Fibroblast of peridontal ligament (primary cell): ENCODE data around the gene TMEM132E.

Experiments
- DNase-seq: peaks from one replicate; pipeline ENCODE4 v3.0.0-alpha.2; 2010; ENCODE audit errors: extremely low read depth

TMEM132E gene

DNA sequence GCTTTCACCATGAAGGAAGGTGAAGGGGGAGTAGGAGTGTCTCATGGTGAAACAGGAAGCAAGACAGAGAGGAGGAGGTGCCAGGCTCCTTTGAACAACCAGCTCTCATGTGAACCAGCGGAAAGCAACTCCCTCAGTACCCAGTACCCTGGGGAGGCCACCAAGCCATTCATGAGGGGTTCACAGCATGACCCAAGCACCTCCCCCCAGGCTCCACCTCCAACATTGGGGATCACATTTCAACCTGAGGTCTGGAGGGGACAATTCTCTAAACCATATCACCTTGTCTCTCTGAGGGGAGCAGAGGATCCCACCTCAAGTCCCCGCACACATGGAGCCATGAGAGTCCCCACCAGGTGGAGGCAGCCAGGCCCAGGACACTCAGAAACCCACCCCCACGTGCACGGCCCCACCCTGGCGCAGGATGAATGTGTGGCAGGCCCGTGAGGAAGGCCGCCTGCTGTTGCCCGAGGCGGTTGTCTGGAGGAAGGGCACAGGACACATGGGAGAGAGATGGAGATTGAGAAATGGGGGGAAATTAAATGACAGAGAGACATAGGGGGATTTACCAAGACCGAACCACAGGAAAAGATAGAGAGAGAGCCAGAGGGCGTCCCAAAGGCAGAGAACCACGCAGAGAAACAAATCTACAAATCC, 85.9 kb downstream of the TMEM132E start:
- no peak for DNase-seq

DNA sequence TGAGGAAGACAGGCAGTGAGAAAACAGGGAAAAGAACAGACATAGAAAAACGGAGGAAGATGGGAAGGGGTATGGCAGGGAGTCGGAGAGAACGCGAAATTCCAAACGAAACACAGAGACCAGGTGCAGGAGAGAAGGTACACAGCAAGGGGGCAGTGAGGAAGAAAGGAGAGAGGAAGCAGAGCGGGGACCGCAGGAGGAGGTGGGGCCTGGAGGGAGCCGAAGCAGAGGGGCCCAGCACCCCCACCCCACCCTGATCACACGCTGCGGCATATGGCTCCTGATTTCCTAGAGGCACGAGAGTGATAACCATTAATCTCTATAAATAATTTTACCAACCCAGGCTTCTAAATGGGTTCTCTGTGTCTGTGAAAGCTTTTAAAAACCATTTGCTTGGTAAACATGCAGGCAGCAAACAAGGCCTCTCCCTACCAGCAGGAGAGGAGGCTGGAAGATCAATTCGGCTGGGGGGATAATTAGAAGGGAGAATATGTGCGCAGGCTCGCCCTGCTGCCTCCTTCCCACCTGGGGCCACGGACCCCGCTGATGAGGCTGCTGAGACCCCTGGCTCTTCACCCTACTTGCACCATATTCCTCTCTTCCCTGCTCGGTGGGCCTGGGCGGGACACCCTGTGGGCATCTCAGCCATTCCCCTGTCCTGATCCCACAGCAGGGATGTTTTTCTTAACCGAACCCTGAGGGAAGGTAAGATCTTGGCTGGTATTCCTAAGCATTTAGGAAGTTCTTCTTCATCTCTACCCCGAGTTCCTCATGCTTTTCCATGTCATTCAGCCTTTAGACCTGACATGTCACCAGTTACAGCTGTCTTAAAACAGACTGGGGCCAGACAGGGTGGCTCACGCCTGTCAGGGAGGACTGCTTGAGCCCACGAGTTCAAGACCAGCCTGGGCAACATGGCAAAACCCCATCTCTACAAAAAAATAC, 86.7 kb downstream of the TMEM132E start:
- no peak for DNase-seq

DNA sequence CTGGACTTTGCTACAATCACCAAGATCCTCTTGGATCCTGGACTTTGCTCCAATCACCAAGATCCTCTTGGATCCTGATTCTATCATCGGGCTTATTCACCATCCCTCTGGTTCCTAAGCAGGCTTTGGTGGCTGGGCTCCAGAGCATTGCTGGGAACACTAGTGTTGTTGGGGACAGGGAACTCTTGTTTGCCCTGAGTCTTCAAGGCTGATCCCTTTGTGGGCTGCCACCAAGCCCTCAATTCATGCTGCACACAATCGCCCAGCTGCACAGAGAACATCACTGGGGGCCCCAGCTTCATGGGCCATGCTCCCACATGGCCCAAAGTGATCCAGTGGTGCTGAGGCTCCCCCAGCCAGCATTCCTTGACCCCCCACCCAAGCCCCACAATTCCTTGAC, 88.3 kb downstream of the TMEM132E start:
- DNase-seq = no peak

DNA sequence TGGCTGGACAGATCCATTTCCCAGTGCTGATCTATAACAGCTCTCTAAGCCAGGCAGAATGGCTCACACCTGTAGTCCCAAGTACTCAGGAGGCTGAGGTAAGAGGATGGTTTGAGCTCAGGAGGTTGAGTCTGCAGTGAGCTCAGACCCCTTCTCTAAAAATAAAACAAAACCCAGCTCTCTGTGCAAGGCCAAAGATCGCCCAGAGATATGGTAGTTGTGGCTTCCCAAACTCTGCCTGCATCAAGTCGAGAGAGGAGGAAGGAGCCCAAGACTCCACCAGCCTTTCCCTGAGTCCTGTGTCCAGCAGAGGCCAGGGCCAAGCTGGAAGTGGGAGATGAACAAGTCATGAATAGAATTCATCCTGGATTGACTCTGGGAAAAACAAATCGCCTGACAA, 88.8 kb downstream of the TMEM132E start:
- no peak for DNase-seq

DNA sequence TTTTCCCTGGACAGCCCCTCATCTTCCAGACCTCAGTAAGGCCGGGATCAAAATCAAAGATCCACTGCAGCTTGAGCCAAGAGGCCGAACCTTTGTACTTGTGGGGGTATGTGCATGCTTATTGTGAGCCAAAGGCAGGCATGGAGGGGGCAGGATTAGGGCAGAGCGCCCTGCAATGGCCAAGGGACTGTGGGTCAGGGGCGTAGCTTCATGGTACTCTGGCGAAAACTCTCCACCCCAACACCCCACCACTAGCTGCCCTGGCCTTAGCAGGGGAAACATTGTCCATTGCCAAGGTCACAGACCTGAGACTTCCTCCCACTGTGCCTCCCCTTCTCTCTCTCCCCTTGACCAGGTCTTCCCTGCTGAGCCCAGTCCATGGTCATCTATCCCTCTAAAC, 90.1 kb downstream of the TMEM132E start:
- DNase-seq = no peak

DNA sequence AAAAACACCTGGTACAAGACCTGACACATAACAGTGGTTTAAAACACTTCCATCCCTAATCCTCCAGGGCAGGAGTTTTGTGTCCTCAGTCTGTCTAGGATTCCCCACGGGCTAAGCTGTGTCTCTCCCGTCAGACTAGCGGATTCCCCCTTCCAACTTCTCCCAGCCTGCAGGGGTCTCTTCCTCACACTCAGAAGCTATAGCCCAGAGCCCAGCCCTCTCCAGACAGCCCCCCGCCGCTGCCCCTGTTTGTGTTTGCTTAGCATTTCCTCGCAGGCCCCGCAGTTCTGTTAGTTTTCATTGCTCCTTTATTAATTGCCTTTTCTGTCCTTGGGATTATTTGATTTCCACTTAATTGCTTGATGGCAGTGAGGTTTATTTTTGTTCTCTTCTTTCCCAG, 91.2 kb downstream of the TMEM132E start:
- no peak for DNase-seq

DNA sequence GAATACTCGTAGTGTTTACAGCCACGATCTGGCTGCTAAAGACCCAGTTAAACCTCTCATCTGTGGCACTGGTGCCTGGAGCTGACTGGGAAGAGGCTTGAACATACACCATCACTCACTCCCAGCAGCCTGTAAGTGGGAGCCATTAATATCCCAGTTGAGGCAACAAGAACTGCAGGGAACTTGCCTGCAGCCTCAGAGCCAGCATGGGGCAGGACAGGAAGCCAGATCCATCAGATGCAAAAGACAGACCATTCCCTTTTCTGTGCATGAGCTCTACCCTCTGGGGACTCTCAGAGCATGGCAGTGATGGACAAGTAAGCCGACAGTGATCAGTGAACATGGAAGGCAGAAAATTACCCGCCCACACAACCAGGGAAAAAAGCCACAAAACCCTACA, 91.8 kb downstream of the TMEM132E start:
- DNase-seq = no peak

DNA sequence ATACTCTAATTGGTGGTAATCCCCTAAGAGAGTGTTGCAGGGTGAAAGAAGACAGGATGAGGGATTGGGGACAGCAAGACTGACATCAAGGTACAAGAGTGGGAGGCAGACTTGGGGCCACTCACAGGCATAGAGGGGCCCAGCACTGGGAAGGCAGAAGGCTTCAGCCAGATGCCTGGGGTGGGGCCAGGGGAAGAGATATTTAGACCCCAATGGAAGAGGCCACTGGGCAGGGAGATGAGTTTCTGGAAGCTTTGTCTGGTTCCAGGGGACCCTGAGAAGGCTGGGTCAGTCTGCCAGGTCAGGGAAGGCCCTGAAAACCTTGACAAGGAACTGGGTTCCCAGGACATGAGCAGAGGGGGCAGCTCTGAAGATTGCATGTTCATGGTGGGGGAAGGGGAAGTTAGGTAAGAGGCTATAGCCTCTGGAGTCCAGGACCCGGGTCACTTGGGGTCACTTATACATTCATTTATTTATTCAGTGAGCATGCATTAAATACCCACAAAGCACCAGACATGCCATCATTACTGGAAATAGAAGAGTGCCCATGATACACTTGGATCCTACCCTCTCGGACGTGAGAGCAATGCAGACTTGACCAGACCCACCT, 92.9 kb downstream of the TMEM132E start:
- DNase-seq = no peak

DNA sequence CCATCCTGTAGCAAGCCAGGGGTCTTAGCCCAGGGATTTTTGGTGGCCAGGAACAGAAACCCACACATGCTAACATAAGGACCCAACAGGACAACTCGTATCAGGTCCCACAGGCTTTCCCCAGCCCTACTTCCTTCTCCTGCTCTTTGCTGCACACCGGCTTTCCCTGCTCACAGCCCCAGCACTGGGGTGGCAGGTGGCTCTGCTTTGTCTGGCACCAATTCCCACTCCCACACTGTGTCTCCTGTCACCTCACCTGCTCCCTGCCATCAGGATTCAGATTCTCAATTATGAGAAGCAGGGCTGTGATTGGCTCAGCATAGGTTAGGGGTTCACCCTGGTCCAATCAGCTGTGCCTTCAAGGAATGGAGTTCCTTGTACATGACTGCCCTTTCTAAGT, 94.1 kb downstream of the TMEM132E start:
- no peak for DNase-seq

DNA sequence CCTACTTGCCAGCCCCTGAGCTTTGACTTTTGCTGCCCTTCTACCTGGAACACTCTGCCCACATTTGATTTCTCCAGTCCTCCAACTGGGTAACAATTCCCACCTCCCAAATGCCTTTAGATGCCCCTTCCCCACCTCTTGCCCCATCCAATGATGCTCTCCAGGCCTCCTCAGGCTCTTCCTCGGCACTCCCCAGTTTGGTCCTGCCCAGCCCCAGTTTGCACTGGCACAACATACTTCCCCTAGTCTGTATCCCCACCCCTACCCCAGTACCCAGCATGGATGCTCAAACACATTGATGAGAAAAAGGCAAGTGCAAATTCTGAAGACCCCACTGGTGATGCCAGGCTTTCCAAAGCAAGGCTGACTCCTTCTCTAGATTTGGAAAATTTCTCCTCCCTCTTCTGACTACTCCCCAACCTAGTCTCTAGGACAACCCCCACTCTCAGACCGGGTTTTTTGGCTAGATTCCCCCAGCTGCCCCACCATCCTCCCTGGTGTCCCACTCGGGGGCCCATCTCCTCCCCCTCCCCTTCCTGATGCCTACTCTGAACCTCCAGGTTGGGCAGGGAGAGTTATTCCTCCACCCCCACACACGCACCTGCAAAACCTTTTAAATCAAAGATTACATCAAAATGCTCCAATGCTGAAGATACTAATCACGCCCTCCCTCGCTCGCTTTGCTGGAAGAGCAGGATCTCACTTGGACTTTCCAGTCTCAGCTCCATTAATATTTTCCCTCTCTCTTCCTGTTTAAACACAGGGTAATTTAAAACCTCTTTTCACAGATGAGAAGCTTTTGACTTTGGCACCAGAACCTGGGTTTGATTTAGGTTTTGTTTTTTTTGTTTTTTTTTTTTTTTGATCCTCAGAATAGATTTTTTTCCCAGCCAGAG, 94.9 kb downstream of the TMEM132E start:
- DNase-seq = no peak

DNA sequence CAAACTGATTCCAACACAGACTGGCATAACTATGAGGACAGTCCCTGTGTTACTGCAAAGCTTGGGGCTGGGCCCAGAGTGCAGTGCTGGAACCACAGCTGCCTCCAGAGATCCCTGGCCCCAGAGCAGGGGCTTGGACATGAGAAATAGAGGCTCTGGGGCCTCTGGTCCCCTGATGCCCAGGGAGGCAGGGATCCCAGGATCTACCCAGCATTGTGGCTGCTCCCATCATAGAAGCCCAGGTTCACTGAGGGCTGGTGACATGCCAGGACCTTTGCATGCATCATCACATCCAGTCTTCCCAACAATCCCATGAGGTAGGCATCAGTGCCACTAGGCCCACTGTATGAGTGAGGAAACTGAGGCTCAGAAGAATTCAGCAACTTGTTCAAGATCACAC, 95.8 kb downstream of the TMEM132E start:
- no peak for DNase-seq

DNA sequence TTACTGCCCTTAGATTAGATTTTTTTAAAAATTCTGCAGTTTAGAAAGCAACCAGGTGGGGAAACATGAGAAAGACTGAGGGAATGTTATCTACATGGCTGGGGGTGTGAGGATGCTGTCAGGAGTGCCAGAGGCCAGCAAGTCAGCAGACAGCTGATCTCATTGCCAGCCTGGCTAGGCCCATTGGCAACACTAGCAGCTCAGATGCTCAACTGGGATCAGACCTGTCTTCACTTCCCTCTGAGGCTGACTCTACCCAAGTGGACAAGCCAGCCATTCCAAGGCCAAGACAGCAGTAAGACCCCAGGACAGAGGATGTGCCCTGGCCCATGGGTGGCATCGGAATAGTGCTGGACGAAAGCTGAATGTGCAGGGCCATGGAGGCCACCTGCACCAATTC, 96.2 kb downstream of the TMEM132E start:
- DNase-seq = no peak

DNA sequence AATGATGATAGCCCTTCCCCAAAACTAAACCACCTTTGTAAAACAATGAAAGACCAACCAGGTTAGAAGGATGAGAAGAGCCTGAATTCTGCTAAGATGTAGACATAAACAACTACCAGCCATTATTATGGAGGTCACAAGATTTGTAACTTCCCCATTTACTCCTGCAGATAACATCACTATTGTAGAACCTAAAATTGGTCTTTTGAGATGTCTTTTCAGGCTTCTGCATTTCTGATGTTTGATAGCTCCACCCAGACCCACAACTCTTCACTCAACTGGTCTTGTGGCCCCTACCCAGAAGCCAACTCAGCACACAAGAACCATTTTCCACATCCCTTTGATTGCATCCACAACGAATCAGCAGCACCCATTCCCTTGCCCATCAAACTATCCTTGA, 100.8 kb downstream of the TMEM132E start:
- no peak for DNase-seq

DNA sequence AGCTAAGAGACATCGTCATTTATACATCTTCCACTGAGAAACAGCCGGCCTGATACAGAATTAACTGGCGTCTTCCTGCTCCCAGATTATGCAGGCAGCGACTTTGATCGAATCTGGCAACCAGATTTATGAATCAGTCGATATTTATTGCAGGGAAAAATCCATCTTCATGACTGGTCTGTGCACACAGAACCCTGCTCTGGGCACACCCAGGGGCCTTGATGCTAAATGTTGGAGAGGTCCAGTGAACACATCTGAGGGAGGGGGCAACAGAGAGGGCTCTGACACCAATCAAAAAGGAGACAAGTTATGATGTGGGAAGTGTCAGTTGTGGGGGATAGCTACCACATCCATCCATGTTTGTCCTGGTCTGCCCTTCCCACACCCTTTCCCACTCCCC, 102.9 kb downstream of the TMEM132E start:
- no peak for DNase-seq

DNA sequence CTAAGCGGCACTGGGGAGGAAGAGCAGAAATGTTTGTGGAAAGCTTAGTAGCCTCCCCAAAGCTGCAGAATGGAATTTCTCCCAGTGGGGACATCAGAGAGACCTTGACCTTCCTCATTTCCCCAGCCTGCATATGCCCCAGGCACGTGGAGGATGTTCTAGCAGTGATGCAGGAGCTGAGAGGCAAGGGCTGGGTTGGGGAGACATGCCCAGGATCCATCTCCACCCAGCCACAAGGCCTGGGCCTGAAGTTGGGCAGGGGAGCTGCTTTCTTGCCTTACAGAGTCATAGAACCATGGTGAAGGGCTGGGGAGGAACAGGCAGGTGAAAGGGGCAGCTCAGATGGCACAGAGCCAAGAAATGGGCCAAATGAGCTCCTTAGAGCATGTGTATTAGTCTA, 104.0 kb downstream of the TMEM132E start:
- no peak for DNase-seq
